ENCODE data around the gene FA2H. TPM values are rescaled to one million over a fixed set of nuclear protein-coding genes. Genes with fewer than 3 reads are reported as not detected.

Gene FA2H
- total and polyA plus RNA-seq, 2 of the 13 experiments (the other 11 are each of a cell fraction or from before 2014, with no cell fraction given) = 0.20 TPM; not detected in 1

GRCh38 chr16:74666425-74667254 lies 108.0 kb downstream of the FA2H start, which contains the start of gene RFWD3 (continued):
- no peak for TF ChIP-seq ZNF572 (CRISPR knock-in tag; IDR thresholded peaks at IDR 0.05)
- peak; percentile 95 for TF ChIP-seq GABPB1 (CRISPR knock-in tag; IDR thresholded peaks at IDR 0.05)
- no peak for TF ChIP-seq JUND (CRISPR knock-in tag; IDR thresholded peaks at IDR 0.05)
- peak; percentile 72; the same call in 1 of the 2 replicates for TF ChIP-seq REPIN1 (CRISPR knock-in tag; IDR thresholded peaks at IDR 0.05; ENCODE audit: borderline replicate concordance, low read depth)
- peak; percentile 85 for TF ChIP-seq ZNF883 (CRISPR knock-in tag; IDR thresholded peaks at IDR 0.05; ENCODE audit: not compliant biosample characterization)
- no peak for TF ChIP-seq NFE2L1 (CRISPR knock-in tag; IDR thresholded peaks at IDR 0.05; ENCODE audit: borderline replicate concordance)
- TF ChIP-seq ZFX (CRISPR knock-in tag; IDR thresholded peaks at IDR 0.05; ENCODE audit: low read depth) = peak; percentile 97
- peak; percentile 58 for TF ChIP-seq HDAC2 (CRISPR knock-in tag; IDR thresholded peaks at IDR 0.05)
- TF ChIP-seq HOXA3 (CRISPR knock-in tag; IDR thresholded peaks at IDR 0.05) = peak; percentile 72
- TF ChIP-seq NFATC3 (CRISPR knock-in tag; IDR thresholded peaks at IDR 0.05) = 0 out of 2 replicates have a peak, but pooled peaks have one; percentile 60
- TF ChIP-seq ZNF232 (CRISPR knock-in tag; IDR thresholded peaks at IDR 0.05; ENCODE audit: borderline replicate concordance) = peak; percentile 85; the same call in 1 of the 2 replicates
- peak; percentile 85; the same call in 1 of the 2 replicates for TF ChIP-seq CCDC6 (CRISPR knock-in tag; IDR thresholded peaks at IDR 0.05)
- no peak for TF ChIP-seq ZNF609 (CRISPR knock-in tag; IDR thresholded peaks at IDR 0.05; ENCODE audit: borderline replicate concordance)
- peak; percentile 41 for TF ChIP-seq YY1 (IDR thresholded peaks at IDR 0.05; ENCODE audit: insufficient read depth, insufficient replicate concordance, low read depth, low read length)
- TF ChIP-seq, protein P1, sequence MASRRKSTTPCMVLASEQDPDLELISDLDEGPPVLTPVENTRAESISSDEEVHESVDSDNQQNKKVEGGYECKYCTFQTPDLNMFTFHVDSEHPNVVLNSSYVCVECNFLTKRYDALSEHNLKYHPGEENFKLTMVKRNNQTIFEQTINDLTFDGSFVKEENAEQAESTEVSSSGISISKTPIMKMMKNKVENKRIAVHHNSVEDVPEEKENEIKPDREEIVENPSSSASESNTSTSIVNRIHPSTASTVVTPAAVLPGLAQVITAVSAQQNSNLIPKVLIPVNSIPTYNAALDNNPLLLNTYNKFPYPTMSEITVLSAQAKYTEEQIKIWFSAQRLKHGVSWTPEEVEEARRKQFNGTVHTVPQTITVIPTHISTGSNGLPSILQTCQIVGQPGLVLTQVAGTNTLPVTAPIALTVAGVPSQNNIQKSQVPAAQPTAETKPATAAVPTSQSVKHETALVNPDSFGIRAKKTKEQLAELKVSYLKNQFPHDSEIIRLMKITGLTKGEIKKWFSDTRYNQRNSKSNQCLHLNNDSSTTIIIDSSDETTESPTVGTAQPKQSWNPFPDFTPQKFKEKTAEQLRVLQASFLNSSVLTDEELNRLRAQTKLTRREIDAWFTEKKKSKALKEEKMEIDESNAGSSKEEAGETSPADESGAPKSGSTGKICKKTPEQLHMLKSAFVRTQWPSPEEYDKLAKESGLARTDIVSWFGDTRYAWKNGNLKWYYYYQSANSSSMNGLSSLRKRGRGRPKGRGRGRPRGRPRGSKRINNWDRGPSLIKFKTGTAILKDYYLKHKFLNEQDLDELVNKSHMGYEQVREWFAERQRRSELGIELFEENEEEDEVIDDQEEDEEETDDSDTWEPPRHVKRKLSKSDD (CRISPR knock-in tag; IDR thresholded peaks at IDR 0.05; ENCODE audit: low read depth) = peak; percentile 17; the same call in 1 of the 2 replicates
- TF ChIP-seq GABPA (IDR thresholded peaks at IDR 0.05; ENCODE audit: low read depth, low read length) = peak; percentile 65
- TF ChIP-seq GABPA (CRISPR knock-in tag; IDR thresholded peaks at IDR 0.05; ENCODE audit: low read depth) = peak; percentile 89
- peak; percentile 21; the same call in 1 of the 2 replicates for TF ChIP-seq ATF3 (CRISPR knock-in tag; IDR thresholded peaks at IDR 0.05)
- peak; percentile 88 for TF ChIP-seq ZNF605 (CRISPR knock-in tag; IDR thresholded peaks at IDR 0.05)
- peak; percentile 76; the same call in 1 of the 2 replicates for TF ChIP-seq ZNF607 (CRISPR knock-in tag; IDR thresholded peaks at IDR 0.05; ENCODE audit: borderline replicate concordance)
